Fibroblast of the aortic adventitia (primary cell): Measurements from ENCODE around the gene NLRP6. TPM values are rescaled to one million over a fixed set of nuclear protein-coding genes. Genes with fewer than 3 reads are reported as not detected.
"Not testable (repeated sequence)": the region's sequence is repeated elsewhere in the genome, so short reads cannot be mapped to it uniquely, and the experiment has no call there.

Source experiments
- DNase-seq: peaks from one replicate; pipeline ENCODE4 v3.0.0-alpha.2; 2010; ENCODE audit warnings: low read depth
- H3K4me3 ChIP-seq: 2 replicates; pipeline ENCODE4 v1.5.1; 2011; ENCODE audit warnings: low read depth, mild to moderate bottlenecking, control low read depth, low read length, moderate library complexity
- total RNA-seq: library from RNA; depleted of rRNA; stranded (reverse); fragments of >200 nt; gene quantifications from 2 replicates; pipeline ENCODE4 v1.2.3, GENCODE V29; 2012; ENCODE audit warnings: low replicate concordance
- TF ChIP-seq, protein P1 (sequence below): IDR thresholded peaks from 2 replicates; pipeline ENCODE4 v1.5.1; 2011; ENCODE audit warnings: mild to moderate bottlenecking, low read length, control low read depth, inconsistent platforms; ENCODE audit not compliant: insufficient read depth

Gene NLRP6
- total RNA-seq, 1 donor = not detected

DNA sequence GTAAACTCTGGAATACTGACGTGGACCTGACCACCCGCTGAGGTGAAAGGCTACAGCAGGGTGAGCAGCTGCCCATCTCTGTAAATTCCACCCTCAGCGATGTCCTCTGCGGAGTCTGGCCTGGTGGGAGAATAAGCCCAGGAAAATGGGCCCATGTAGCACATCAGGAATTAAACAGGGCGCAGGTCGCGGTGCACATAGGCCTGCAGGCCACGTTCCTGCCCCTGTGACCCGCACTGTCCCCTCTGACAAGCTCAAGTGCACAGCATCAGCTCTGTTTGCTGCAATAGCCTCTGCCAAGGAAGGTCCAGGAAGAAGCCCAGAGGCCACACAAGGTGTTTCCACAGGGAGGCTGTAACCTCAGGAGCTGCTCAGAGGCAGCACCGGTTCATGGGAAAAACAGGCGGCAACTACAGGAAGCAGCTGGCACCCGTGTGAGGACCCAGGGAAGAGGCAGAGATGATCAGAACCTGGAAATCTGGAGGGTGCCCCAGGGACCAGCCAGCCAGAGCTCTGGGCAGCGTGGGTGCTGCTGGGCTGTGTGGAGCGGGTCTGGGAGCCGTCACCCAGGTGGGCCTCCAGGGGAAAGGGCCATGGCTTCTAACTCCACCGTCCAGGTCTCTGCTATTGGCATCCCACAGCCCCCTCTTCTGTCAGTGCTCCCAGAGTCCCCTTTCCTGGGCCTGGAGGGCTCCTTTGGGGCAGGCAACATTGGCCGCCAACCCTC lies 28.6 kb downstream of the NLRP6 start:
- no peak overlapping the region for H3K4me3 ChIP-seq
- DNase-seq = no peak
- TF ChIP-seq, protein P1, sequence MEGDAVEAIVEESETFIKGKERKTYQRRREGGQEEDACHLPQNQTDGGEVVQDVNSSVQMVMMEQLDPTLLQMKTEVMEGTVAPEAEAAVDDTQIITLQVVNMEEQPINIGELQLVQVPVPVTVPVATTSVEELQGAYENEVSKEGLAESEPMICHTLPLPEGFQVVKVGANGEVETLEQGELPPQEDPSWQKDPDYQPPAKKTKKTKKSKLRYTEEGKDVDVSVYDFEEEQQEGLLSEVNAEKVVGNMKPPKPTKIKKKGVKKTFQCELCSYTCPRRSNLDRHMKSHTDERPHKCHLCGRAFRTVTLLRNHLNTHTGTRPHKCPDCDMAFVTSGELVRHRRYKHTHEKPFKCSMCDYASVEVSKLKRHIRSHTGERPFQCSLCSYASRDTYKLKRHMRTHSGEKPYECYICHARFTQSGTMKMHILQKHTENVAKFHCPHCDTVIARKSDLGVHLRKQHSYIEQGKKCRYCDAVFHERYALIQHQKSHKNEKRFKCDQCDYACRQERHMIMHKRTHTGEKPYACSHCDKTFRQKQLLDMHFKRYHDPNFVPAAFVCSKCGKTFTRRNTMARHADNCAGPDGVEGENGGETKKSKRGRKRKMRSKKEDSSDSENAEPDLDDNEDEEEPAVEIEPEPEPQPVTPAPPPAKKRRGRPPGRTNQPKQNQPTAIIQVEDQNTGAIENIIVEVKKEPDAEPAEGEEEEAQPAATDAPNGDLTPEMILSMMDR = no peak

DNA sequence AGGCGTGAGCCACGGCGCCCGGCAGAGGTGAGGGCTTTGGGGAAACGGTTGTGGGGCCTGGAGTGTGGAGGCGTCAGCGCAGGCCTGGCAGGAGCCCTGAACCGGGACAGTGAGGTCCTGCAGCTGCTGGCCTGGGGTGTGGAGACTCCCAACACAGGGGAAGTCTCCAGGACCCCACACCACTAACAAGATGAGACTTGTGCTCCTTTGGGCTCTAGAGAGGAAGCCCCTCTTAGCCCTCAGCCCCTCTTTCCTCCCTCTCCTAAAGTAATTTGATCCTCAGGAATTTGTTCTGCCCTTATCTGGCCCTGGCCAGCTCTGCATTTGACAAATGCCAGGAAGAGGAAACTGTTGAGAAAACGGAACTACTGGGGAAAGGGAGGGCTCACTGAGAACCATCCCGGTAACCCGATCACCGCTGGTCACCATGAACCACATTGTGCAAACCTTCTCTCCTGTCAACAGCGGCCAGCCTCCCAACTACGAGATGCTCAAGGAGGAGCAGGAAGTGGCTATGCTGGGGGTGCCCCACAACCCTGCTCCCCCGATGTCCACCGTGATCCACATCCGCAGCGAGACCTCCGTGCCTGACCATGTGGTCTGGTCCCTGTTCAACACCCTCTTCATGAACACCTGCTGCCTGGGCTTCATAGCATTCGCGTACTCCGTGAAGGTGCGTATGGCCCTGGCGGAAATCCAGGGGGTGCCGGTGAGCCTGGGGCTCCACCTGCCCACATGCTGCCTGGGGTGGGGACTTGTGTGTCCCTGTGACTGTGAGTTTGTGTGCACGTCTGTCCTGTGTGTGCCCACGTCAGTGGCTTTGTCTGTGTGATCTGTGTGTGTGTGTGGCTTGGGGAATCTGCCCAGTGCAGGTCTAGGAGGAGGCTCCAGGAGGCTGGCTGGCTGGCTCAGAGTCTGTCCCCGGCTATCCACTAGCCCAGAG lies 29.8 kb downstream of the NLRP6 start, which contains the start of gene IFITM2:
IFITM2 (plus strand) TSS at position 51 of the 943 bp plus-strand sequence; CDS start at position 428, 377 bp downstream.
- DNase-seq = peak; percentile 92
- TF ChIP-seq, protein P1 = peak; percentile 14
- H3K4me3 ChIP-seq = peak within 1 kb of the TSS; percentile 86

DNA sequence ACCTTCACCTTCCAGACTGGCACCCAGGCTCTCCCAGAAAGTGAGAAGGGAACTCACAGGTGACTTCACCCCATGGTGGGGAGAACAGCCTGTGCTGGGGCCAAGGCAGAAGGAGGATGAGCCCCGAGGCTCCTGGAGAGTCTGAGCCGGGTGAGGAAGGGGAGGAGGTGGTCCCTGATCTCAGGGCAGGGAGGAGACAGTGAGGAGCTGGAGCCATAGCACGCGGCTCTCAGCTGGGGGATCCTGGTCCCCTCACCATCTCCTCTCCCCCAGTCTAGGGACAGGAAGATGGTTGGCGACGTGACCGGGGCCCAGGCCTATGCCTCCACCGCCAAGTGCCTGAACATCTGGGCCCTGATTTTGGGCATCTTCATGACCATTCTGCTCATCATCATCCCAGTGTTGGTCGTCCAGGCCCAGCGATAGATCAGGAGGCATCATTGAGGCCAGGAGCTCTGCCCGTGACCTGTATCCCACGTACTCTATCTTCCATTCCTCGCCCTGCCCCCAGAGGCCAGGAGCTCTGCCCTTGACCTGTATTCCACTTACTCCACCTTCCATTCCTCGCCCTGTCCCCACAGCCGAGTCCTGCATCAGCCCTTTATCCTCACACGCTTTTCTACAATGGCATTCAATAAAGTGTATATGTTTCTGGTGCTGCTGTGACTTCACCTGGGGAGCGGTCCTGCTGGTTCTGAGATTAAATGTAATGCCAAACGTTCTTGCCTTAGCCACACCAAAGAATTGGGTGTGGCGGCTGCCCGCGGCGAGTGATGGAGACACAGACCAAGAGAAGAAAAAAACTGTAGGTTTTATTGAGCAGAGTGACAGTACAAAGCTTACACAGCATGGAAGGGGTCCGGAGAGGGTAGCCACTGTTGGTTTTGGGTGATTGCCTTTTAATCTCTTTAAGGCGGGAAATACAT lies 30.8 kb downstream of the NLRP6 start:
- peak overlapping the region; percentile 86 for H3K4me3 ChIP-seq
- not testable (repeated sequence) for DNase-seq

DNA sequence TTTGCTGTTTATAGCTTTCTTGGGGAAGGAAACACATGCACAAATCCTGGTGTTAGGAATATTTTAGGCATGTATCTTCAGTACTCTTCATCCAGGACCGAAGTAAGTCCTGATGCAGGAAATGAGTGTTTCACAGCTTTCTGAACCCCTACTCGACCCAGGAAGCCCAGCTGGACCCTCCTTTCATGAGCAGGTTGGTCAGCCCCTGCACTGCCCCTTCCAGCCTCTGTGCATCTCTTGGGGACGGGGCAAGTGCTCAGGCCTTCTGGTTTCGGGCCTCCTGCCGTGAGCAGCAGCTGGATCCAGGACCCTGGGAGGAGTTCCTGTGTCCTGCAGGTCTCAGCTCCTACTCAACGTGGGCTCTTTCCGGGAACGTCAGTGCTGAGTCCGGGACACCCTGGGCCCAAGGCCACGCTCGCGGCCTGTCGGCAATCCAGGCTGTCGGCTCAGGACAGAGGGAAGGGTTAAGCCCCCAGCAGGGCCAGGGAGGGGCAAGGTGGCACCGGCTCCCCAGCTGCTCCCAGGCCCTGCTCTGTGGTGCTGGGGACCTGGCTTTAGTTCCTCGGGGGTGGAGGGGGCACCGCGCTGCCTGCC lies 31.9 kb downstream of the NLRP6 start:
- not testable (repeated sequence) for DNase-seq
- peak overlapping the region; percentile 86 for H3K4me3 ChIP-seq

DNA sequence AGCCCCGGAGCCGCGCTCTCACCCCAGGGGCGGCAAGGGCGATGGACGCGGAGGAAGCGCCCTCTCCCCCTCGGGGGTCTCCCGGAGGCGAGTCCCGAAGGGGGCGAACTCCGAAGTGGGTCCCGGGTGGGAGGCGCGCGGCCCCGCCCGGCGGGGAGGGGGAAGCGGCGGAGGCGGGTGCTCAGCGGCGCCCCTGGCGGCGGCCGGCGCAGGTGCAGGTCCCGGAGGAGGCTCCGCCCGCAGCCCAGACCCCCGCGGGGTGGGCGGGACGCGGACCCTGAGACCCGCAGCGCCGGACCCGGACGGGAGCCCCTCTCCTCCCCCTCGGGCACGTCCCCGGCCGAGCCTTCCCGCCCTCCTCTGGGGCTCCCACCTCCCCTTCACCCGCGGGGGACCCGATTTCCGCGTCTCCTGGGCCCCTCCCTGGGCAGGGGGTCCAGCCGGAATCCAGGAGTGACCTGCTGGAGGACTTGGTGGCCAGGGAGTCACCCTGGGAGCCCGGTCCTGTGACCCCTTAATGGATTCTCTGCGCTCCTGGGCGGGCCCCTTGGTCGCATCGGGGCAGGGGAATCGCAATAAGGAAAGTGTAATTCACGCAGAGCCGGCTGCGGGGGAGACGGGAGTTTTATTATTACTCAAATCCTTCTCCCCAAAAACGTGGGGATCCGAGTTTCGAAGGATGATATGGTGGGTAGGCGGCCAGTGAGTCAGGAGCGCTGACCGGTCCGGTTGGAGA lies 33.0 kb downstream of the NLRP6 start:
- not testable (repeated sequence) for DNase-seq
- peak overlapping the region; percentile 28 for H3K4me3 ChIP-seq

DNA sequence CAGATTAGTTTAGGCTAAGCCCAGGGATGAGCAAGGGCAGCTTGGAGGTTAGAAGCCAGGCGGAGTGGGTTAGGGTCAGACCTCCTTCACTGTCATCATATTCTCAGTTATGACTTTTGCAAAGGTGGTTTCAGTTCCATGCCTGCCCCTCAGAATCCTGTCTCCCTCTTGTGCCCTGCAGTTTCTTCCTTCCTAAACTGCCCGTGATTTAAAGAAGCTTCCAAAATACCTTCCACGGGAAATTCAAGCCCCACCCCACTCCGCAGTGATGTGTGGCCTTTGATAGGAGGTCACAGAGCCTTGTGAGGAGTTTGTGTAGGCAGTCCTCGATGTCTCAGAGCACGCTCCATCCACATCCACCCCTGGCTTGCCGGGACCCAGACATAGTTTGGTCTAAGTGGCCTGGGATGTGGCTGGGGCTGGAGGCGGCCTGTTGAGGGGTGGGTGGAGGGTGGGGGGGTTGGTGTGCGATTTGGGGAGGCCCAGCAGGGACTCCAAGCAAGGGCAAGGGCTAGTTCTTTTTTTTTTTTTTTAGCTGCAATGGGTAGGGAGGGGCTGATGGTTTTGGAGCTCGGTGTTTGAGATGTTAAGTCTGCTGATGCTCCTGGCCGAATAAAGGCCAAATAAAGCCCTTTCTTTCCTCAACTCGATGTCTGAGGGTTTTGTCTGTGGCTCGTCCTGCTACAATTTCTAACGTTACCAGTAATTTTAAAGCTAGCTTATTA lies 34.0 kb downstream of the NLRP6 start:
- TF ChIP-seq, protein P1 = no peak
- DNase-seq = peak; percentile 50
- H3K4me3 ChIP-seq = peak overlapping the region; percentile 41

DNA sequence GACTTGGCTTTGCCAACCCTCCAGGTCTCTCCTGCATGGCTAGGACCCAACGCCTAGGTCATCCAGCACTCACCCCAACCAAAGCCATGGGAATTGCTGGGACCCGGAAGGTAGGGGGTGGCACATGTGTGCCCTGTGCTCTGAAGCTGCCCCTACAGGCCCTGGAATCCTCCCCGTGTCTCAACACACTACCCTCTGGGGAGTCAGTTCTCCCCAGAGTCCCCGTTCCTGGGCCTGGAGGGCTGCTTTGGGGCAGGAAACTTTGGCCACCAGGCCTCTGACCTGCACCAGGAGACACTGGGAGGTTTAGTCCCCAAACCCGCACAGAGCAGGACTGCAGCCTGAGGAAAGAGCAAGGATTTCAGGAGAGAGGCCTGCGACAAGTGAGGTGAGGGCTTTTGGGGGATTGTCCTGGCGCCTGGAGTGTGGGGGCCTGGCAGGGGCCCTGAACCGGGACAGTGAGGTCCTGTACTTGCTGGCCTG lies 35.1 kb downstream of the NLRP6 start:
- DNase-seq = no peak
- H3K4me3 ChIP-seq = peak overlapping the region; percentile 84

More for the DNA sequence above, 35.1 kb downstream of the NLRP6 start:
- TF ChIP-seq, protein P1 = no peak
